IPS-18a (cell line): ENCODE measurements around the gene P2RY8.
"Not testable (repeated sequence)": the region's sequence is repeated elsewhere in the genome, so short reads cannot be mapped to it uniquely, and the experiment has no call there.

ENCODE experiments used
- H3K27ac ChIP-seq: one replicate; pipeline ENCODE4 v1.5.1; 2013; ENCODE audit warnings: low read length
- H3K27me3 ChIP-seq: one replicate; pipeline ENCODE4 v1.6.1; 2013; ENCODE audit warnings: mild to moderate bottlenecking, low read length; ENCODE audit not compliant: control insufficient read depth, insufficient read depth
- H3K36me3 ChIP-seq: one replicate; pipeline ENCODE4 v1.6.1; 2013; ENCODE audit warnings: low read depth, low read length; ENCODE audit not compliant: control insufficient read depth
- H3K4me1 ChIP-seq: one replicate; pipeline ENCODE4 v1.6.1; 2013; ENCODE audit warnings: low read depth, low read length; ENCODE audit not compliant: control insufficient read depth
- H3K4me3 ChIP-seq: one replicate; pipeline ENCODE4 v1.5.1; 2013; ENCODE audit warnings: low read length
- H3K9ac ChIP-seq: one replicate; pipeline ENCODE4 v1.6.1; 2013; ENCODE audit warnings: mild to moderate bottlenecking, low read length, moderate library complexity
- H3K9me3 ChIP-seq: one replicate; pipeline ENCODE4 v1.6.1; 2013; ENCODE audit warnings: low read depth, low read length; ENCODE audit not compliant: control insufficient read depth

The P2RY8 gene

GRCh38 chrX:1525583-1526355 is 11.2 kb downstream of the P2RY8 start:
- H3K36me3 ChIP-seq = no peaks in the 10 kb centered on the region
- H3K4me3 ChIP-seq = no peak overlapping the region
- H3K9me3 ChIP-seq = no peaks in the 10 kb centered on the region
- H3K27ac ChIP-seq = no peak overlapping the region
- no peak overlapping the region for H3K9ac ChIP-seq
- no peaks in the 10 kb centered on the region for H3K27me3 ChIP-seq
- H3K4me1 ChIP-seq = no peaks in the 10 kb centered on the region

DNA sequence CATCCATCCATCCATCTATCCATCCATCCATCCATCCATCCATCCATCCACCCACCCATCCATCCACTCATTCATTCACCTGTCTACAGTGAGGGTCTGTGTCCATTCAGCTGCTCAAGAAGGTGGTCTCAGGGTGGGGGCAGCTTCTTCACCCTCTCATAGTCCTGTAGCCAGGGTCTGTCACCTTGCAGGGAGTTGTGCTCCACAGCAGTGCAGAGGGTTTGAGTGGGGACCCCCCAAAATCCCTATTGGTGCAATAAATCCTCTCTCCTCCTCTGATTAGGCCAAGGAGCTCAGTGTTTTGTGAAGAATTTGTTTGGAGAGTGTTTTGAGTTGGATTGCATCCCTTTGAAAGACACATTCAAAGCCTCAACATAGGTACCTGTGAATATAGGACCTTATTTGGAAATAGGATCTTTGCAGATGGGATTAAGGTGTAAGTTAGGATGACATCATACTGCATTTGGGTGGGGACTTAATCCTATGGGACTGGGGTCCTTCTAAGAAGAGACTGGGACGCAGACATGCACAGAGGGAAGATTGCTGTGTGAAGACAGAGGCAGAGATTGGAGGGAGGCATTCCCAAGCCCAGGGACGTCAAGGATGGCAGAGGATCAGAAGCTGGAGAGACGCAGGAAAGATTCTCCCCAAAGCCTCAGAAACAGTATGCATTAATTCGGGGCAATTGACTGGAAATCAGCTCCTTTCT is 12.0 kb downstream of the P2RY8 start:
- no peaks in the 10 kb centered on the region for H3K36me3 ChIP-seq
- H3K9me3 ChIP-seq = no peaks in the 10 kb centered on the region
- H3K9ac ChIP-seq = no peak overlapping the region
- no peak overlapping the region for H3K4me3 ChIP-seq
- H3K4me1 ChIP-seq = no peaks in the 10 kb centered on the region
- no peak overlapping the region for H3K27ac ChIP-seq
- no peaks in the 10 kb centered on the region for H3K27me3 ChIP-seq

DNA sequence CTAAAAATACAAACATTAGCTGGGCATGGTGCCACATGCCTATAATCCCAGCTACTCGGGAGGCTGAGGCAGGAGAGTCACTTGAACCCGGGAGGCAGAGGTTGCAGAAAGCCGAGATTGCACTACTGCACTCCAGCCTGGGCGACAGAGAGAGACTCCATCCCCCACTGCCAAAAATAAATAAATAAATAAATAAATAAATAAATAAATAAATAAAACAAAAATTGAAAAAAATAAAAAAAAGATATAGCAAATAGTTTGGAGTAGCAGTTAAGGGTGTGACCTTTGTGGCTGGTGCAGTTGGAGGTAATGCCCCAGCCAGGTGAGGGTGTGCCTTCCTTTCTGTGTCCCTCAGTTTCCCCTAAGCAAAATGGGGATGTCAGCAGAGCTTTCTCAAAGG is 14.1 kb downstream of the P2RY8 start:
- H3K27ac ChIP-seq, H3K27me3 ChIP-seq, H3K36me3 ChIP-seq, H3K9me3 ChIP-seq, H3K9ac ChIP-seq, H3K4me1 ChIP-seq, H3K4me3 ChIP-seq: not testable (repeated sequence)

GRCh38 chrX:1521459-1521956 is 15.5 kb downstream of the P2RY8 start:
- Histone ChIP-seq H3K4me1 (no peaks in the 10 kb centered on the region), H3K9ac (no peak overlapping the region), H3K27ac (no peak overlapping the region), H3K4me3 (no peak overlapping the region), H3K36me3 (no peaks in the 10 kb centered on the region), H3K27me3 (no peaks in the 10 kb centered on the region), H3K9me3 (no peaks in the 10 kb centered on the region)

- no peak overlapping the region for H3K4me3 ChIP-seq
- H3K27ac ChIP-seq = no peak overlapping the region
- no peaks in the 10 kb centered on the region for H3K4me1 ChIP-seq
- H3K27me3 ChIP-seq = no peaks in the 10 kb centered on the region
- H3K36me3 ChIP-seq = no peaks in the 10 kb centered on the region
- no peaks in the 10 kb centered on the region for H3K9me3 ChIP-seq
- no peak overlapping the region for H3K9ac ChIP-seq
Measured at GRCh38 chrX:1520350-1520749, 16.6 kb downstream of the P2RY8 start.

GRCh38 chrX:1519022-1519497 is 17.9 kb downstream of the P2RY8 start:
- Histone ChIP-seq H3K36me3 (no peaks in the 10 kb centered on the region), H3K27ac (no peak overlapping the region), H3K9ac (no peak overlapping the region), H3K27me3 (no peaks in the 10 kb centered on the region), H3K4me3 (no peak overlapping the region), H3K4me1 (no peaks in the 10 kb centered on the region), H3K9me3 (no peaks in the 10 kb centered on the region)

DNA sequence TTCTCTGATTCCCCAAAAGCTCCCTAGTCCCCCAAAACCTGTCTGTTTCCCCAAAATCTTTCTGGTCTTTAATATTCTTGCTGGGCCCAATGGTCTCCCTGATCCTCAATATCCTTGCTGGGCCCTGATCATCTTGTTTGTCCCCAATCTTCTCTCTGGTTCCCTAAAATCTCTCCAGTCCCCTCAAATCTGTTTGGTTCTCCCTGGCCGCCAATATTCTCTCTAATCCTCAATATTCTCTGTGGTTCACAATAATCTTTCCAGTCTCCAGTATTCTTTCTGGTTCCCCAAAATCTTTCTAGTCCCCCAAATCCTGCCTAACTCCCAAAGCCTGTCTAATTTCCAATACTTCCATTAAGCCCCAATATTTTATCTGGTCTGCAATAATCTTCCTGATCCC is 18.5 kb downstream of the P2RY8 start:
- Histone ChIP-seq H3K27me3 (no peaks in the 10 kb centered on the region), H3K9ac (no peak overlapping the region), H3K27ac (no peak overlapping the region), H3K4me3 (no peak overlapping the region), H3K4me1 (no peaks in the 10 kb centered on the region), H3K36me3 (no peaks in the 10 kb centered on the region), H3K9me3 (no peaks in the 10 kb centered on the region)

- Histone ChIP-seq H3K9me3 (no peaks in the 10 kb centered on the region), H3K36me3 (no peaks in the 10 kb centered on the region), H3K4me3 (no peak overlapping the region), H3K27ac (no peak overlapping the region), H3K27me3 (no peaks in the 10 kb centered on the region), H3K4me1 (no peaks in the 10 kb centered on the region), H3K9ac (no peak overlapping the region)
Measured at GRCh38 chrX:1516596-1517104, 20.3 kb downstream of the P2RY8 start.

GRCh38 chrX:1511829-1512228 is 25.2 kb downstream of the P2RY8 start:
- Histone ChIP-seq H3K27ac (no peak overlapping the region), H3K4me1 (no peaks in the 10 kb centered on the region), H3K9me3 (no peaks in the 10 kb centered on the region), H3K27me3 (no peaks in the 10 kb centered on the region), H3K4me3 (no peak overlapping the region), H3K9ac (no peak overlapping the region), H3K36me3 (no peaks in the 10 kb centered on the region)

GRCh38 chrX:1511150-1511549 is 25.8 kb downstream of the P2RY8 start:
- H3K4me3 ChIP-seq = no peak overlapping the region
- H3K9ac ChIP-seq = no peak overlapping the region
- no peaks in the 10 kb centered on the region for H3K9me3 ChIP-seq
- no peaks in the 10 kb centered on the region for H3K4me1 ChIP-seq
- H3K27me3 ChIP-seq = no peaks in the 10 kb centered on the region
- no peak overlapping the region for H3K27ac ChIP-seq
- no peaks in the 10 kb centered on the region for H3K36me3 ChIP-seq

- Histone ChIP-seq H3K4me1 (no peaks in the 10 kb centered on the region), H3K27me3 (no peaks in the 10 kb centered on the region), H3K9me3 (no peaks in the 10 kb centered on the region), H3K9ac (no peak overlapping the region), H3K4me3 (no peak overlapping the region), H3K36me3 (no peaks in the 10 kb centered on the region), H3K27ac (no peak overlapping the region)
Measured at GRCh38 chrX:1507511-1508463, 29.2 kb downstream of the P2RY8 start.
